HG03442 (cell line): Measurements from ENCODE around the gene TFCP2L1.

Experiments used
- ATAC-seq: cut with Tn5 transposase; IDR thresholded peaks from one replicate; pipeline ENCODE4 v1.9.1; 2021; ENCODE audit warnings: mild to moderate bottlenecking, moderate library complexity; ENCODE audit not compliant: unreplicated experiment

The TFCP2L1 gene

DNA sequence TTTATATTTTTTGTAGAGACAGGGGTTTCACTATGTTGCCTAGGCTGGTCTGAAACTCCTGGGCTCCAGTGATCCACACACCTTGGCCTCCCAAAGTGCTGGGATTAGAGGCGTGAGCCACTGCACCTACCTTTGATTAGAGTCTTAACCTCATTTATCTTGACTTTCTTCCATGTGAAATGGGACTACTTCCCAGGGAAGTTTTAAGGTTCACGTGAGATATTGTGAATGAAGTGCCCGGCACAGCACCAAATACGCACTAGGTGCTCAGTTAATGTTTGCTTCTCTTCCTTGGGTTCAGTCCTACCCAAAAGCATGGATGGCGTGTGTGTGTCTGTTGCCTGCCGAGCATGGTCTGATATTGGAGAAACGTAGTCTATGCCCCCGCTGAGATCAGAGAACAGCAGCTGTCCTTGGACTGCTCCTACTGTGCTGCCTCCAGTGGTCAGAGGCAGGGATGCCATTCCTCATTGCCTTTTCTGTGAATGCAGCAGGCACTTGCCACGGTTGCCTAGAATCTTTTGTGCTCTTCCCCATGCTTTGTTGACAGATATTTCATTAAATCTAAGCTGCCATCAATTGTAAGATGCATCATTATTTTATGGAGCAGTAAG lies 12.3 kb upstream of the TFCP2L1 start:
- ATAC-seq: no peak

DNA sequence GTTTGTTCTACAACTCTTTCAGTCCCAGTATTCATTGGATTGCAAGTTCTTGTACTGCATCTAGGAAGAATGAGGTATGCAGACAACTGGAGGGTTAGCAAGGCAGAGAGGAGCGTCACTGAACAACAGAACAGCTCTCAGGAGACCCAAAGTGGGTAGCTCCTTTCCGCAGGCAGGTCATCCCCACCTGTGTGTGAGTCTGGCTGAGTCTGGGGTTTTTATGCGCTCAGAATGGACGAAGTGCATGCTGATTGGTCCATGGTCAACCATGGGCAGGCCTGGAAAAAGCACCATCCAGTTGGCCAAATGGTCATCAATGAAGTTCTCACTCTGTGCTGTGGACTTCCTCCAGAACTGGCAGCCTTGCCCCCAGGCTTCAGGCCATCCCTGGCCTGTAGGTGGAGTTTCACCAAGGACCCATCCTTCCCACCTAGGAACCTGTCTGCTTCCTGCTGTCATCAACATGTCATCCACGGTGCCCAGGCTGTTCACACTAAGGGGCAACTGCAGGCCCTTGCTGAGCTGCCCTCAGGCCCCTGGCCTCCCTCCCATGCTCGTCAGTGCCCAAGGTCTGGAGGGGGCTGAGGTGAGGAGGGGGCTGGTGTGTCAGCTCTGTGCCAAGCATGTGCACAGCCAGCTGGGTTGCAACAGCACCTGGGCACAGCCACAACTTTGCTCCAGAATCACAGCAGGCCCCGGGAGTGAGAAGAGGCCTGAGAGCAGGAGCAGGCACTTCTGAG lies 11.1 kb upstream of the TFCP2L1 start:
- ATAC-seq: no peak

- ATAC-seq: no peak
Measured at GRCh38 chr2:121294881-121295840, 10.2 kb upstream of the TFCP2L1 start.

- ATAC-seq: no peak
Measured at GRCh38 chr2:121293450-121294325, 8.7 kb upstream of the TFCP2L1 start.

DNA sequence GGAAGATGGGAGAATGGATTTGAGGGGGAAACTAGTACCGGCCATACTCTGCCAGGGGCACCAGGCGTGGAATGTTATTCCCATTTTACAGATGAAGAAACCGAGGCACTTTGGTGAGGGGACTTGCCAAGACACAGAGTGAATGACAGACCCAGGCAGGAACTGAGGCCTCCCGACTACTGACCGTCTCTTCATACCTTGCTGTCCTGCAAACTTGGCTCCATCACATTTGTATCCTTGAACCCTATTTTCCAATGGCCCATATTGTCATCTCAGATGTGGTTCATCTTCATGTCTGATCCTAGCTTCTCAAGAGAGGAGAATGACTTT lies 6.2 kb upstream of the TFCP2L1 start:
- ATAC-seq: no peak

GRCh38 chr2:121289271-121289670 lies 4.3 kb upstream of the TFCP2L1 start:
- ATAC-seq: no peak

- ATAC-seq: no peak
Measured at GRCh38 chr2:121288454-121289231, 3.6 kb upstream of the TFCP2L1 start.

DNA sequence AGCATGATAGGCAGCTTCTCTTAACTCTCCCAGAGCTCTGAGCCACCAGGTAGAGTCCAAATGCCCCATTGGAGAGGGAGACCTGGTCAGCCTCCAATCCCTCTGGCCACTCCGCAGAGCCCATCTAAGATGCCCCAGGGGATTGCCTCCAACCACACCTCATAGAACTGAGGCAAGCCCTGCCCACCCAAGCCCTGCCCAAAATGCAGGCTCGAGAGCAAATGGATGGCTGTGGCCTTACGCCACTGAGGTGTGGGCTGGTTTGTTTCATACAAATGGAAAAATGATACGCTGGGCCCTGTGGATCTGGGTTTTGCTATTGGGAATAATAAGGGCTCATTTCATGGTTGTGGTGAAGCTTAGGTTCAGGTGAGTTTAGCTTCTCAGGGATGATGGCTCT lies 3.0 kb upstream of the TFCP2L1 start:
- no peak for ATAC-seq

DNA sequence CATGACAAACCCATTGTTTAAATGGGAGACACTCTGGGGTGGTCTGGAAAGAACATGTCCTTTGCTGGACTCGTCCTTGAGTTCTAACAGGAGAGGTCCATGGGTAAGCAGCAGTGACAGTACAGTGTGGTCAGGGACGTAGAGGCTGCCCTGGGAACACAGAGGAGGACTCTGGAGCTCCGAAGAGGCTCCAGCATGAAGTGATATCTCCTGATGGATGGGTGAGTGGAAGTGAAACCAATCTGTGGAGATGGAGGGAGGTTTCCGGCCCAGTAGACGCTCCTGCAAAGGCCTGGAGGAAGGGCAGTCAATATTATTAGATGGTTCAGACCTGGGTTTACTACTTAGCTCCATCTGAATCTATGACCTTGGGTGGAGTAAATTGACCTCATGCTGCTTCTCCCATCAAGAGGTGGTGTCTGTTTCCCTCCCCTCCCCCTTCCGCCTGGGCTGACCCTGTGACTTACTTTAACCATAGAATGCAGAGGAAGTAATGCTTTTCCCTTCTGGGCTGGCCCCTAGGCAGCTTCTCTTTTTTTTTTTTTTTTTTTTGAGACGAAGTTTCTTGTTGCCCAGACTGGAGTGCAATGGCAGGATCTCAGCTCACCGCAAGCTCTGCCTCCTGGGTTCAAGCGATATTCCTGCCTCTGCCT lies 2.3 kb upstream of the TFCP2L1 start:
- ATAC-seq: no peak

DNA sequence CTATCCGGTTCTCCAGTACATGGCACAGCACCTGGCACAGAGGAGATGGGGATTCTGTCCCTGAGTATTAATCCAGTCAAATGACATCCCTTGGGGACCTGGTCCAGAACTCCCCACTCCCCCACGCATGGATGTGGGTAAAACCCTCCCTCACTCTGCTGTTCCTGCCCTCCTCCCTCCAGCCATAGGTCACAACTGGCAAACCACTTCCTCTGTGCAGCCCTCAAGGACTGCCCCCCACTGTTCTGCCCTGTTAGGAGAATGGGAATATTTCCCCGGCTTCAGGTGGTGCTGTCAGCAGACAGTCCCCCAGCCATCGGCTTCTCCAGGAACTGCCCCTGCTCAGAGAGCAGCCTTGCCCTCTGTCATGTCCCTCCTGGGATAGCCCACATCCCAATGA lies 1.5 kb upstream of the TFCP2L1 start:
- no peak for ATAC-seq

DNA sequence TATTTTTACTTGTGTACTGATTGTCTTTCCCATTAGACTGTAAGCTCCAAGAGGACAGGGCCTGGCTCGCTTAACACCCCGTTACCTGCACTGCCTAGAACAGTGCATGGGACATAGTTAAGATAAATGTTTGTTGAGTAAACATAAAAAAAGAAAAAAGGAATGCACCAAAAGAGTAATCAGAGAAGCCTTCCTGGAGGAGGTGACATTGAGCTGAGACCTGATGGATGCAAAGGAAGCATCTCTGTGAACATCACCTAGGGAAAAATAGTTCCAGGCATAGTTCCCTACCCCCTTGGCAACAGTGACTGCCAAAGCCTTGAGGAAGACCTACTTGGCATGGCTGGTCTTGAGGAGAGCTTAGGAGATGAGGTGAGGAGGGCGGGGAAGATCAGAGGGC lies 924 bp upstream of the TFCP2L1 start:
- ATAC-seq: no peak

DNA sequence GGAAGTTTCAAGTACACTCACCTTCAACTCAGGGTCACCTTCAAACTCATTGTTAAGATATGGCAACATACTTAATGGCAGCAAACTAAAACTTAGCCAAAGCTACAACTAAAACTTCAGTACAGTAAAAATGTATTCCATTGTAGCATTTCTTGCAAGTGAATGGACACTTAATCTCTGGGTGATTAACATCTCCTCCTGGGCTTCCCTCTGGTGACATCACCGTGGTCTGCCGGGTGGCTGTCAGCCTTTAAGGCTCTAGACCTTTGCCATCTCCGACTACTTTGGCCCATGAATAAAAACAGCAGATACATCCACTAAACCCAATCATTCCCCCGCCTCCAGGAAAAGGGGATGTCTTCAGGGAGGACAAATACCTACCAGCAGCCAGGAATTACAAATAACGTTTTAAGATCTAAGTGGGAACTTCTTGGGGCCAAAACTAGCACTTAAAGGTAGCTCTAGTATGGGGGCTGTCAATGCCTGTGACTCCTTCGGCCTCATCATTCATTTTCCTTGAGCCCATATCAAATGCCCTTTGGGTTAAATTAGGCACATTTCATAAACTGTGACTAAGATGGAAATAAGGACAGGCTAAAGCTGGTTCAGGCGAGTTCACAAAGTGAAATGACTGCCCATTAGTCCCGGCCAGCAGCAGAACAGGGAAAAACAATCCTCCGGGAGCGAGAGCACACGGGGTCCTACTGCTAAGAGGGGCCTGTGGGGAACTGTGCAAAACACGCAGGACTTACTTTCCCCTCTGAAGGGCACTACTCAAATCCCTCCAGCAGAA lies 1.1 kb downstream of the TFCP2L1 start:
- ATAC-seq: no peak

DNA sequence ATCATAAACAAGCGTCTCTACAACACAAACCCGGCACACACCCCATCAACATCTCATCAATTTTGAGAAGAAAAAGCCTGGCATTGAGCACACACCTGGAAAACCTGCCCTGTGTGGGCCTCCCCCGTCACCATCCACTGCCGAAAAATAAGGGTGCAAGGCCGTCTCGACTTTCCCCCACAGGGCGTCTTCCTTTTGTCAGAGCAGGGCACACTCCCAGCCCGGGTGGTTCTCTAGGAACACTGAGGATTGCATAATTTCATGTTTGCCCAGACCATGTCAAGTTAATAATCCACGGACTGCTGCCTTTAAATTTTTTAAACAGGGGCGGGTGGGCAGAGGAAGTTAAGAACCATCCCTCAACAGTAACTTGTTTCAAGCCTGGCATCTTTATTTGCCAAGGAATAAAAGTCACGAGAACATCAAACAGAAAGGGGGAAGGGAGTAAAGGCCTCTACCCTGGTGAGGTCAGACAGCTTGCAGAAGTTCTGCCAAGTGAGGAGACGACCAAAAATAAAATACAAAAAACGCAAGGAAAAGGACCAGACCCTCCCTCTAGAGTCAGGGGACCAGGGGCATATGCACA lies 2.1 kb downstream of the TFCP2L1 start:
- no peak for ATAC-seq

DNA sequence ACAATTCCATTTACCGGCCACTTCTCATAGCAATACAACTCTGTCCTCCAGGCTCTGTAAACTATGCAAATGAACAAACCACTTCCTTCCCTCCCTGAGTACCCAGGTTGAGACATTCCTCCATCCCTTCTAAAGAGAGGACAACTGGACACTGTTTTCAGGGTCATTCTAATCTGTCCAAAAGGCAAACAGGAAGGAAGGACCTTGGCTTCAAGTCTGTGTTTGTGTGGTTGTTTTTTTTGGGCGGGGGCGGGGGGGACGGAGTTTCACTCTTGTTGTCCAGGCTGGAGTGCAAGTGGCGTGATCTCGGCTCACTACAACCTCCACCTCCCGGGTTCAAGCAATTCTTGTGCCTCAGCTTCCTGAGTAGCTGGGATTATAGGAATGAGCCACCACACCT lies 3.3 kb downstream of the TFCP2L1 start:
- no peak for ATAC-seq

GRCh38 chr2:121281107-121281506 lies 3.9 kb downstream of the TFCP2L1 start:
- ATAC-seq: no peak

GRCh38 chr2:121279476-121280220 lies 5.4 kb downstream of the TFCP2L1 start:
- ATAC-seq: no peak

DNA sequence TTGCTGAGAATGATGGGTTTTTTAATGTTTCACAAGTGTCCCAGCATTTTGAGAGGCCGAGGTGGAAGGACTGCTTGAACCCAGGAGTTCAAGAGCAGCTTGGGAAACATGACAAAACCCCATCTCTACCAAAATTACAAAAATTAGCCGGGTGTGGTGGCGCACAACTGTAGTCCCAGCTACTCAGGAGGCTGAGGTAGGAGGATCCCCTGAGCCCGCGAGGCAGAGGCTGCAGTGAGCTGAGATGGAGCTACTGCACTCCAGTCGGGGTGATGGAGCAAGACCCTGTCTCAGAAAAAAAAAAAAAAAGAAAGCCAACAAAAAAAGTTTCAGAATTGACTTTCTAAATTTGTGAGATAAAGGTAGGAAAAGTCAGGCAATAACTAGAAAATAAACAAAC lies 8.7 kb downstream of the TFCP2L1 start:
- no peak for ATAC-seq

DNA sequence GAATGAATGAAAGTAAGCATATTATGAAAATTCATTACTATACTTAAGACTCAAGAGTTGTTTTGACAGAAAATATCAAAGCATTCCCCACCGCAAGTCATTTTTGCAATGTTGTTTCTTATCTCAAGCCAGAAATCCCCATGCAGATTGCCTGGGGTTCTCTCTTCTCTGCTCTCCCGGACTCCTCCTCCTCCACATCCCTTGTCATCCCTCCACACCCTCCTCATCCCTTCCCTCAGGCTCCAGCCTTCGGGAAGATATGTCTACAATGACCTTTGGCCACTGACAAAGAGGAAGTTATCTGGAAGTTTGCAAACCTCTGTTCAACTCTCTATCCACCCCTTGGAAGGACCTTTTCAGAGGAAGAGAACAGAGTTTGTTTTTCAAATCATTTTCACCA lies 11.9 kb downstream of the TFCP2L1 start:
- ATAC-seq: no peak
